Activated effector memory CD4-positive, alpha-beta T cell treated with anti-CD3 and anti-CD28 coated beads, Interleukin-2, amount 50 U/mL, for 16 hours (primary cell): ENCODE results near the gene ATXN7L1.
A peak's percentile ranks its signal among the peaks of the same experiment; 100 is the strongest.

Experiments
- DNase-seq: peaks from one replicate; pipeline ENCODE4 v3.0.0-alpha.2; 2020

The ATXN7L1 gene, protein sequence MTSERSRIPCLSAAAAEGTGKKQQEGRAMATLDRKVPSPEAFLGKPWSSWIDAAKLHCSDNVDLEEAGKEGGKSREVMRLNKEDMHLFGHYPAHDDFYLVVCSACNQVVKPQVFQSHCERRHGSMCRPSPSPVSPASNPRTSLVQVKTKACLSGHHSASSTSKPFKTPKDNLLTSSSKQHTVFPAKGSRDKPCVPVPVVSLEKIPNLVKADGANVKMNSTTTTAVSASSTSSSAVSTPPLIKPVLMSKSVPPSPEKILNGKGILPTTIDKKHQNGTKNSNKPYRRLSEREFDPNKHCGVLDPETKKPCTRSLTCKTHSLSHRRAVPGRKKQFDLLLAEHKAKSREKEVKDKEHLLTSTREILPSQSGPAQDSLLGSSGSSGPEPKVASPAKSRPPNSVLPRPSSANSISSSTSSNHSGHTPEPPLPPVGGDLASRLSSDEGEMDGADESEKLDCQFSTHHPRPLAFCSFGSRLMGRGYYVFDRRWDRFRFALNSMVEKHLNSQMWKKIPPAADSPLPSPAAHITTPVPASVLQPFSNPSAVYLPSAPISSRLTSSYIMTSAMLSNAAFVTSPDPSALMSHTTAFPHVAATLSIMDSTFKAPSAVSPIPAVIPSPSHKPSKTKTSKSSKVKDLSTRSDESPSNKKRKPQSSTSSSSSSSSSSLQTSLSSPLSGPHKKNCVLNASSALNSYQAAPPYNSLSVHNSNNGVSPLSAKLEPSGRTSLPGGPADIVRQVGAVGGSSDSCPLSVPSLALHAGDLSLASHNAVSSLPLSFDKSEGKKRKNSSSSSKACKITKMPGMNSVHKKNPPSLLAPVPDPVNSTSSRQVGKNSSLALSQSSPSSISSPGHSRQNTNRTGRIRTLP

DNA sequence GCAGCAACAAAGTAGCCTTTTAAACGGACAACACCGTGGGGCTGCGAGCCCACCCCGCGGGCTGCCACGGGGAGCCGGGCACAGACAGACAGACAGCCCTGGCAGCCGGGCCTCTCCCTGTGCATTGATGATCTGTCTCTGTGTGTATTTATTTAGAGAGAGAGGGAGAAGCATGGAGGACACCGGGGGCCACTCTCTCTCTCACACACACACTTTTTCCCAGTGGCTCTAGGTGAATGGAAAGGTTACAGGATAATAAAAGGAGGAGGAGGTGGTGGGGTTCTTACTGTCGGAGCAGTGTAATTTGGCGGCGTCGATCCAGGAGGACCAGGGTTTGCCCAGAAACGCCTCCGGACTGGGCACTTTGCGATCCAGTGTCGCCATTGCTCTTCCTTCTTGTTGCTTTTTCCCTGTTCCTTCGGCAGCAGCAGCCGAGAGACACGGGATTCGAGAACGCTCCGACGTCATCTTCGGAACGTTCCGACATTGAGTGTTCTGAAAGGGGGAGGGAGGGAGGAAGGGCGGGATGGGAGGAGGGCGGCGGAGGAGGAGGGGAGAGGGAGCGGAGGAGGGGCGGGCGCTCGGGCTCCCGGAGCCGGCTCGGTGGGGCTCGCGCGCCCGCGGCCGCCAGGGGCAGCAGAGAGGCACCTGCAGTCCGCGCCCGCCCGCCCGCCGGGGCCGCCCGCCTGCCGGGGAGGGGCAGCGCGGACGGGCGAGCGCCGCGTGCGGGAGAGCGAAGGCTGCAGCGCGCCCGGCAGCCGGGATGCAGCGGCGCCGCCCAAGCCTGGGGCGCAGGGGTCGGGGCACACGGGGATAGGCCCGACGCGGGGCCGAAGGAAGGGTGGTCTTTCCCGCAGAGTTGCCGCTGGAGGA, at the start of gene ATXN7L1:
ATXN7L1 (minus strand) TSS at position 509 of the 873 bp plus-strand sequence; CDS start at position 468, 41 bp downstream.
- DNase-seq = peak; percentile 97

DNA sequence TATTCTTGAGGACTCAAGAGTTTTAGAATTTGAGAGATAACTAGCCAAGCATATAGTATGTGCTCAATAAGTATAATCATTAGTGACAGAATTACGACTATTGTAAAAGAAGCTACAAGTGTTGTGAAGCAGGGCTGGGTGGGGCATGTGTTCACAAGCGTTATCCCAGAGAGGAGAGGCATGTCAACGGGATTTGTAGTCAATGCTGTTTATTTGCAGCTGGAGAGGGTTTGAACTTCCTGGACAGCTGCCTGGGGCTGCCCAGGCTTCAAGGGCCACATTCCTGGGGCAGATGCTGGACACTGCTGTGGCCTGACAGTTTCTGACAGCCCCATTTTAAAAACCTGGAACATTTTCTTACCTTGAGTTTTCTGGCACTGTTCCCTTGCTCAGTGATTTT, 49.7 kb upstream of the ATXN7L1 start:
- no peak for DNase-seq

DNA sequence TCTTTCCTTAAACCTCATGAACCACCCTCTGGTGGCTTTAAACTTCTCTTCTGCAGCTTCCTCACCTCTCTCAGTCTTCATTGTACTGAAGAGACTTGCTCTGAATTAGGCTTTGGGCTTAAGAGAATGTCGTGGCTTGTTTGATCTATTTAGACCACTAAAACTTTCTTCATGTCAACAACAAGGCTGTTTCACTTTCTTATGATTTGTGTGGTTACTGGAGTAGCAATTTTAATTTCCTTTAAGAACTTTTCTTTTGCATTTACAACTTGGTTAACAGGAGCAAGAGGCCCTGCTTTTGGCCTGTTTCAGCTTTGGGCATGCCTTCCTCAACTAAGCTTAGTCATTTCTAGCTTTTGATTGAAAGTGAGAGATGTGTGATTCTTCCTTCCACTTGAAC, 48.5 kb upstream of the ATXN7L1 start:
- no peak for DNase-seq

DNA sequence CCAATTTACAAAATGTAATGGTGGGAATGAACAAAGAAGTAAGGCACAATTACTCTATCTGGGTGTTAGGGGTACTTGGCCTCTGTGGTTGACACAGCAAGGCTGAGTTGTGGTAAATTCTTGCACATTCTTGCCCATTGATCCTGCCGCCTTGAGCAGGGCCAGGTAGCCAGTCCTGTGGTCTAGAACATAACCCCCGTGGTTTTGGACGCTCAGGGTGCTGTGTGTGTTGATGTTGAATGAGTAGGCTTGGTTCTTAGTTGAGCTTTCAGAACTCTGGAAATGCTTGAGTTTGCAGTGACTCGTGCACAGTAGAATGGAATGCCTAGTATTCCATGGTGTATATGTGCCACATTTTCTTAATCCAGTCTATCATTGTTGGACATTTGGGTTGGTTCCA, 44.4 kb upstream of the ATXN7L1 start:
- no peak for DNase-seq

DNA sequence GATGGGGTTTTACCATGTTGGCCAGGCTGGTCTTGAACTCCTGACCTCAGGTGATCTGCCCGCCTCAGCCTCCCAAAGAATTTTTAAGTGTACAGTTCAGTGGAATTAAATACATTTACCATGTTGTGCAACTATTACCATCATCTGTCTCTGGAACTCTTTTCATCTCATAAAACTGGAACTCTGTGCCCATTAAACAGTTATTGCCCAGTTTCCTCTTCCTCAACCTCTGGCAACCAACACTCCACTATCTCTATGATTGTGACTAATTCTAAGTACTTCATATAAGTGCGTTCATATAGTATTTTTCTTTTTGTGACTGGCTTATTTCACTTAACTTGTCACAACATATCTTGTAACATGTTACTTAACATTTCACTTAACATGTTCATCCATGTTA, 41.3 kb upstream of the ATXN7L1 start:
- no peak for DNase-seq

DNA sequence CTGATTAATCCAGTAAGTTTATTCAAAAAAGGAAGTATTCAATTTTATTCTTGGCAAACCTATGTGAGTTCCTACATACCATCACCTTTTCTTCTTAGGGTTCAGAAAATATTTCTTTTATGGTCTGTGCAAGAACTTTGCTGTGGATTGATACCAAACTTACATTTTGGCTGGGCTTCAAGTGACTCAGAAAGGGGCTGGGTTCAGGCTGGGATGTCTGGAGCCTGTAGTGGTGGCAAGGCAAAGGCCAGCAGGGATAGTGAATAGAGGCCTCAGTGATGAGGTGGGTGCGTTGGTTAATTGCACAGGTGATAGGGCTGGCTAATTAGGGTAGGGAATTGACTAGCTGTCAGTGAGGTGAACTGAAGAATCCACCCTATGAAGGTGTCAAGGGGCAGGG, 40.2 kb upstream of the ATXN7L1 start:
- no peak for DNase-seq

DNA sequence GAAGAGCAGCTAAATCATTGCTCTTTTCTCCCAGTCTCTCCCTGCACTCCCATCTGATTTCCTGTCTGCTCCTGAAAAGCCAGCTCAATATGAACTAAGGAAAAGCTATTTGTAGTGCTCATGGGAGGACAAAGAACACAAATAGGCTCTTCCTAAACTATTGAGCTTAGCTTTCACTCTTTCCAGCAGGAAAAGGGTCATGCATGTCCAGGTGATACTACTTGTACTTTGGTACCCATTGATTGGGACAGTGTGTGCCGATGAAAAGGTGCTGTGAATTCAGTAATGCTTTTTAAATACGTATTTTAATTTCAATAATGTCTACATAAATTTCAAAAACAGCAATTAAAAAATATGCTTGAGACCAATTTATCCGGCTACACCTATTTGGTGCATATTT, 37.5 kb upstream of the ATXN7L1 start:
- no peak for DNase-seq

DNA sequence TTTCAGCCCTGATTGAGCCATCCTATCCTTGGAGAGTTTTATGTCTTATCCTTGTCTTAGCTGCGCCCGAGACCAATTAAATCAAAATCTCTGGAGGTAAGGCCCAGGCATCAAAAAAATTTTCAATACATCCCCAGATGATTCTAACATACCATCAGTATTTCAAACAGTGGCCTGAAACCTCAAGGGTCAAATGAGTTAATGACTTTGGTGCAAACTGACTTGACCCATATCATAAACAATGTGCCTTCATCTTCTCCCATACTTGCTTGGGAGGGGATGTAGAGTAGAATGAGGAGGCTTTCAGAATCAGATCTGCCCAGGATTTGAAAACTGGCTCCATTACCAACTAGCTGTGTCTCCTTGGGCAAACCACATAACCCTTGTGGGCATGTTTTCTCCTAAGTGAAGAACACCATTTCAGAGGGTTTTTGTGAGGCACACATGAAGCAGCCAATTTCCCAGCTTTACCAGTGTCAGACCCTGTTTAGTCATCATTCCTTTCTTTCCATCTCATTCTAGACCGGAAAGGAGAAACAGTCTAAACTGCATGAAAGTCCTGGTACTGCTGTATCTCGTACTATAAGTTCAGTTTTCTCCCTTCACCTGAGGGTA, 35.7 kb upstream of the ATXN7L1 start:
- no peak for DNase-seq

DNA sequence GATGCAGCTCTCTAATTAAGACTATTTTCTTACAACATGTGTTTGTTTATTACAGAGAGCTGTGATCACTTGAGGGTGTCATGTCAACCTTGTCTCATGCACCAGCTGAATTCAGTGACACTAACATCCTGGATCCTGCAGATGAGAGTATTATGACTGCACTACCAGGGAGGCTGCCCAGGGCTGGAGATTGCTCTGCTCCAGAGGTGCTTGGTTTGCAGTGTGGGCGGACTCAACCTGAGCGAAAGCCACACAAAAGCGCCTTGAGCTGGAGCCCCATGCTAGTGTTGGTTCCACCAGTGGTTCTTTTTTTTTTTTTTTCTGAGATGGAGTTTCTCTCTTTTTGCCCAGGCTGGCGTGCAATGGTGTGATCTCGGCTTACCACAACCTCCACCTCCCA, 33.8 kb upstream of the ATXN7L1 start:
- no peak for DNase-seq

DNA sequence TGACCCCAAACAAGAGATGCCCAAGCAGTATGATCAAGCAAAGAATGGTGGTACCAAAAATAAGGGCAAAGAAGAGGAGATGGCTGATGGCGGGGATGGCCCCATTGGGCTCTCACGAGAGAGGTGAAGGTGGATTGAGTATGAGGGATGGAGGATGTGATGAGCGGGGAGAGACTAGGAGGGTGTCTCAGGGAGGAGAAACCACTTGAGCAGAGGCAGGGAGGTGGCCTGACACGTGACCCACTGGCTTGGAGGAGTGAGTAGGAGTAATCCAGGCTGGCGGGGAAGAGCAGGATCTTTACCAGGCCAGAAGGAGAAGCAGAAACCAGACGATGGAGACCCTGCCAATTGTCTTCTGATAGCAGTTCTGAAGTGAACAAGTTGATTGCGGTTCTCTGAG, 33.3 kb upstream of the ATXN7L1 start:
- DNase-seq = no peak

DNA sequence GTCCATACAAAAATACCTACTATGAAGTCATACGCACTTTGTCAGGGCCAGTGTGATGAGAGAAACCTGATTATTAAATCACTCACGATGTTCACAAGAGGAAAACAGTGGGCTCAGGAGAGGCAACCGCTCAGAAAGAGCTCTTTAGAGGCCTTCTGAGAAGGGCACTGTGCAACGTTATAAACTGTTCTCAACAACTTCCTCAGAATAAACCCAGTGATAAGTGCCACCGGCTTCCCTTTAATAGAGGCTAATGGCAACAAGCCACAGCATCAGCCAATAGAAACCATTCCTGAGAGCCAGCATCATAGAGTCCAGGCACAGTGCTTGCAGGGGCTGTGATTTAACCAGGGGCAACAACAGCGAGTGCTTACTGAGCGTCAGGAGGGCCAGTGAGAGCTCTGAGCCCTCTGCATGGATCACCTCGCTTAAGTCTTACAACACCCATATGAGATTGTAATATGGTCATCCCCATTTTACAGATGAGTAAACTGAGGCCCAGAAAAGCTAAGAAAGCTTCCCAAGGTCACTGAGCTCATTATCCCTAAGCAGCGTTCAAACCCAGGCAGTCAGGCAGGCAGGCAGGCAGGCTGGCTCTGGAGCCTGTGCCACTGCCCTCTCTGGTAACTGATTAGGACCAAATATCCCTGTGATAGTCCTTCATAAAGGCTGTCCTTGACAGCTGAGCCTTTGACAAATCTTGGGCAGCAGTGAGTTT, 30.9 kb upstream of the ATXN7L1 start:
- no peak for DNase-seq

DNA sequence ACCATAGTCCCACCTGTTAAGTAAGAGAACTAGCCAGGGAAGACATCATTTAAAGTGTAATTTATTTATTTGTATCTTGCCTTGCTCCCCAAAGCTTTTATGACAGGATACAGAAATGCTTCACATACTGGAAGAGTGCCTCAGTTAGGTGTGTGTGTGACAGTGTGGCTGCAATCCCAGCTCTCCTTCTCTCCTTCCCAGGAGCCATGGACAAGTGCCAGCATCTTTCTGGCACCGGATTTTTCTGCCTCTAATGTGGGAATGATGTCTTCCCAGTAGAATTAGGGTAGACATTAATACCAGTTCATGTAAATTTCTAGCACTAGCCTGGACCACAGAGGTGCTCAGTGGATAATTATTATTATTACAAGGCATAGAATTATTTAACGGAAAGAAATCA, 30.3 kb upstream of the ATXN7L1 start:
- DNase-seq = no peak

DNA sequence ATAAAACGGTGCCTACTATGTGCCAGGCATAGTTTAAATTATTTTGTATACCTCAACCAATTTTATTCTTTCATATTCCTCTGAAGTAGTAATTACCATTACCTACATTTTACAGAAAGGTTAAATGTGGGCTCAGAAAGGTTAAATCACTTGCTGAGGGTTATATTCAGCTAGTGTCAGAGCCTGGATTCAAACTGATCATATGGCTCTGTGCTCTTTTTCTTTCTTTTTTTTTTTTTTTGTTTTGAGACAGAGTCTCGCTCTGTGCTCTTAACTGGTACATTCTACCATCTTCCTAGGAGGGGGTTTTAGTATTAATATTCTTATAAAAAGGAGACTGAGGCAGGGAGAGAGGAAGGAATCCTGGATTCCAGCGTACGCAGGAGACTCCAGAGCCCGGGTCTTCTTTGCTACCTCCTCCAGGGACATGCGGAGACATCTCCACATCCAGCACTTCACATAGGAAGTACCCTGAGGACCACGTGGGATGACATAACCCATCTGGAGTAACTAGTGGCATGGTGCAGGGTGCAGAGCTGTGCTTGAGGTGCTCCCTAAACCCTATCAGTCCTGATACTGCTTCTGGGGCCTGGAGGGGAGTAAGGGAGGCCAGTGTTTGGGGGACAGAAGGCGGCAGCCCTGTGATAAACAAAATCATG, 29.6 kb upstream of the ATXN7L1 start:
- no peak for DNase-seq

DNA sequence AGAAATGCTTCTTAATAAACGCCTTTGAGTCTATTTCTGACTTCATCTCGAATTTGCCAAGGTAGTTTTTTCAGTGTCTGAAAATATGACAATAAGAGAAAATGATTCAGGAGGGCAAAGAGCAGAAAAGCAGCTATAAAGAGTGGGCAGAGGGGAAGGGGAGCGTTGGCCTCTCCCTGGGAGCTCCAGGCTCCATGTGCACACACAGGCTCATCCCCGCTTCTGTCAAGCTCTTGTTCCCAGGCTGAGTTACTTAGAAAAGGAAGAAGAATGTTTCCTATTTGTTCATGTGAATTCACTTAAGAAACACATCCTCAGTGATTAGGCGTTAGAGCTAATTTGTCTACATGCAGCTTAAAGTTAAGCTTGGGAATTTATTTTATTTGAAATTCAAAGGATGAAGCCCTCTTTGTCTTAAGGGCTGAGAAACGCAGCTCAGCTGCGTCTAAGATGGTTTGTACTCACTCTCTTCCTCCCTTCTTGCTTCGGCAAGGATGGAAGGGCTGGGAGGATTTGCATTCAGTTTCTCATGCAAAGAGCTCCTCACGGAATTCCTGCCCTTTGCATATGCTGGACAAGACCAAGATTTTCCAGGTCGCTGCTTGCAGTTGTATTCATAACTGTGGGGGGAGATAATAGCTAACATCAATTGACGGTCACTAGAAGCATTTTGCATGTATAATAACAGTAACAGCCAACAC, 29.0 kb upstream of the ATXN7L1 start:
- DNase-seq = no peak

DNA sequence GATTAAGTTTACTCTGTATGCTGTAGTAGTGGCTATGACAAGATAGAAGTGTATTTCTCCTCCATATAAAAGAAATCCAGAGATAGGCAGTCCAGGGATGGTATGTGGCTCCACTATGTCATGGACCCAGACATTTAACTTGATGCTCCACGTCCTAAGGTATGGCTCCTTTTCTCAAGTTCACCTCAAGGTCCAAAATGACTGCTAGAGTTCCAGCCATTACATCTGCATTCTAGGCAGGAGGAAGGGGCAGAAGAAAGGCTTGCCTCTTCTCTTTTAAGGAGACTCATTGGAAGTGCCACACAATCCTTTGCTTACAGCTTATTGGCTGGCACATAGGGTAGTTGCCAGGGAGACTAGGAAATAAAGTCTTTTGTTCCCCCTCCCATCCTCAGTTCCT, 27.7 kb upstream of the ATXN7L1 start:
- no peak for DNase-seq

DNA sequence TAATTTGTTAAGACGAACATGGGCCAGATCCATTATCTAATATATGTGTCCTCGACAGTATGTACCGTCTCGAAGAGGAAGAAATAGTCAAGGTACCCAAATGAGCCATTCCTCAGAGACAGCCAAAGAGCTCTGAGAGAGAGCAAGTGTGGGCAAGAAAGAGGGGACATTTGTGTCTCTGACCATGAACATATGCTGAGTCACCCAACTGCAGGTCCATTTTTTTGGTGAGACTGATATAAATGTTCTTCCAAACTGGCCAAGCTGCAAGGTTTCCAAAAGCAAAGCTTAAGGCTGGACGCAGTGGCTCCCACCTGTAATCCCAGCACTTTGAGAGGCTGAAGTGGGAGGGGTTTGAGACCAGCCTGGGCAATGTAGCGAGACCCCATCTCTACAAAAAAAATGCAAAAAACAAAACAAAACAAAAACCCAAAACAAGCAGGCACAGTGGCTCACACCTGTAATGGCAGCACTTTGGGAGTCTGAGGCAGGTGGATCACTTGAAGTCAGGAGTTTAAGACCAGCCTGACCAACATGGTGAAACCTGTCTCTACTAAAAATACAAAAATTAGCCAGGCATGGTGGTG, 26.0 kb upstream of the ATXN7L1 start:
- DNase-seq = no peak

DNA sequence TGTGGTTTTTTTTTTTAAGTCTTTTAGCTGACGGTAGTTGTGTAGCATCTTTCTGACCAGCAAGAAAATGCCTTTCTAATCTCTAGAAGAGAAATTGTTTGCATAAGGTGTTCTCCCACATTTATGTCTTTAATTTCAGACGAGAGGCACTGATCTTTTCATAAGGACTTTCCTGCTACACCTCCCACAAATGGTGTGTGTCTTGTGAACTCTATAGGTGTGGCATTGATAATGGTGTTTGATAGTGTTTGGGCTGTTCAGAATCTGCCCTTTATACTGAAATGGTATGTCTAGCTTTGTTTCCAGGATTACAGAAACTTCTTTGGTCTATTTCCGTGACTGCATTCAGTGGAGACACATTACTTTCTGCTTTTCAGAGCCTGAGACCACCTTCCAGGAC, 21.6 kb upstream of the ATXN7L1 start:
- DNase-seq = no peak

DNA sequence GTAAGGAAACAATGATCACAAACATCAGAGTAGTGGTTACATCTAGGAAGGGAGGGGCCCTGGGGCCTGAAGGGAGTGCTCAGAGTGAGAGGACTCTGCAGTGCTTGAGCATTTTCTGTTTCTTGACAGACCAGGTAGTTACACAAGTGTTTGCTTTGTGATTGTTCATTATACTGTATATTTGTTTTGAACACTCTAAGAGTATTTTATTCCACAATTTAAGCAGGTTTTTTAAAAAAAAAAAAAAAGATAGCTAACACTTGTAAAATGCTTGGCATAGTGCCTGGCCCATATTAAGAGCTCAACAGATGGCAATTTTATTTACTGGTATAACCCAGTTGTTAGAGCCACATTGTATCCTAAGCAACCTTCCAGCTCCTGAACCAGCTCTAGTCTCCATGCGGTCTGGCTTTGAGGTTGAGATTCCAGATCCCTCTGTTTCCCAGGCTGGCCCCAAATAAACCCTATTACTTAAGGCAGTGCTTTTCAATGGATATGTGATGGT, 20.1 kb upstream of the ATXN7L1 start:
- DNase-seq = no peak

DNA sequence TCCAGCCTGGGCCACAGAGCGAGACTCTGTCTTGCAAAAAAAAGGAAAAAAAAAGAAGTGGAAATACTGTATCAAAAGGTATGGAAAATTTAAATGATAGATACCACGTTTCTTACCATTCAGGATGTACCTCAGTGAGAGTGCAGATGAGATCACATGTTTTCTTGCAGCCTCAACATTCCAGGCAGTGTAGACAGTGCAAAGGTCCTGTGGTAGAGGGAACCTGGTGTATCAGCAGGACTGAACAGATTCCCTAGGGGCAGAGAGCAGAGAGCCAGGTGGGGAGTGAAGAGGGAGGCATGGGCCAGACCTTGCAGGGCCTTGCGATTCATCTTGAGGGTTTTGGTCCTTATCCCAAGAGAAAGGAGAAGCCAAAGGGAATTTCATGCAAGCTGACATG, 17.7 kb upstream of the ATXN7L1 start:
- no peak for DNase-seq

DNA sequence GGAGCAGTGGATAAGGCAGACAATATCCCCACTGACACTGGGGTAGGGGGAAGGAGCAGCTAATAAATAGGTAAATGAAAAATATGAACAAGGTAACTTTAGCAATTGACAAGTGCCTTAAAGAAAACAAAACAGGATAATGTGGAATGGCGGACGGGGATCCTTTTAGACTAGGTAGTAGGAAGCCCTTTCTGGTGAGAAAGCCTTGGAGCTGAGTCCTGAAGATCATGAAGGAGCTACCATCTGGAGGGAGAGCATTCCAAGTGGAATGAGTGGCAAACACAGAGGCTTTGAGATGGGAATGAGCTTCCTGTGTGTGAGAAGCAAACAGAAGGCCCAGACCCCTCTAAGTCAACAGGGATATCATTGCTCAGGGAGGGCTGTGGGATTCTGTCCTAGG, 16.0 kb upstream of the ATXN7L1 start:
- DNase-seq = no peak
